ENCODE data around the gene SPTLC1. TPM values are rescaled to one million over a fixed set of nuclear protein-coding genes. Genes with fewer than 3 reads are reported as not detected.

SPTLC1 gene
- total RNA-seq, 4 donors from 2014 or later: 36.7 to 160 (median 112) TPM

GRCh38 chr9:92077888-92078287, 37.3 kb downstream of the SPTLC1 start:
- Histone ChIP-seq H3K36me3 (peaks cover 0 to 17% (median 2%) of the 10 kb centered on the region in 4 donors), H3K27ac (no peak overlapping the region), H3K27me3 (no peaks in the 10 kb centered on the region), H3K4me3 (no peak overlapping the region), H3K9me3 (no peaks in the 10 kb centered on the region), H3K4me1 (no peaks in the 10 kb centered on the region)
- in situ Hi-C loops (cut with MboI; ENCODE audit: low pct_ligation_motif_present in 1 of 4, low pct_unique_long_range_greater_than_20kb in 1 of 4, low sequenced_read_pairs in 3 of 4): no loop called here
- DNase-seq: no peak
- intact Hi-C loops (cut with DNase I; ENCODE audit: low total_unique reads): no loop called here
- TF ChIP-seq CTCF (IDR thresholded peaks at IDR 0.05): no peak
- no peak for TF ChIP-seq POLR2AphosphoS5 (IDR thresholded peaks at IDR 0.05)
- WGBS, 2 donors (ENCODE audit: low coverage in 1 of 2): 100% methylated on average over 1 of the region's 1 CpG

DNA sequence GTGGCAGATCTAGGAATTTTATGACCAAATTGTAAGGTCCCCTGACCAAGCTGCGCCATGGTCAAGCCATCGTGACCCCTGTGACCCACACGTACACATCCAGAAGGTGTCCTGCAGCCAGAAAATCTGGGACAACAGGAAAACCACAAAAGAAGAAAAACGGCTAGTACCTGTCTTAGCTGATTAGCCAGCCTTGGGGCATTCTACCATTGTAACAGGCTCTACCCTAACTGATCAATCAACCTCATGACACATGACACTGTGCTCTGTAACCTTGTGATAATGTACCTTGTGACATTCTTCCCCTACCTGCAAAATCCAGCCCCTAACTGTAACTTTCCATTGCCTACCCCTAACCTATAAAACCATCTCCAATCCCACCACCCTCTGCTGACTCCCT, 43.6 kb downstream of the SPTLC1 start:
- TF ChIP-seq CTCF (IDR thresholded peaks at IDR 0.05): no peak
- no peak for TF ChIP-seq POLR2AphosphoS5 (IDR thresholded peaks at IDR 0.05)
- no peak for TF ChIP-seq EP300 (IDR thresholded peaks at IDR 0.05; ENCODE audit: low read depth)
- no peak for TF ChIP-seq POLR2A (IDR thresholded peaks at IDR 0.05)
- intact Hi-C loops (cut with DNase I; ENCODE audit: low total_unique reads) (no loop called here), in situ Hi-C loops (cut with MboI; ENCODE audit: low pct_ligation_motif_present in 1 of 4, low pct_unique_long_range_greater_than_20kb in 1 of 4, low sequenced_read_pairs in 3 of 4) (no loop called here)
- no peak overlapping the region for H3K4me3 ChIP-seq
- DNase-seq: no peak
- H3K9me3 ChIP-seq: no peaks in the 10 kb centered on the region
- no peaks in the 10 kb centered on the region for H3K4me1 ChIP-seq
- no peak overlapping the region for H3K27ac ChIP-seq
- peaks cover 0 to 12% (median 4%) of the 10 kb centered on the region in 4 donors for H3K36me3 ChIP-seq
- 69 to 84% methylated on average over 2 to 4 of the region's 4 CpGs for WGBS, 2 donors (ENCODE audit: low coverage in 1 of 2)
- no peaks in the 10 kb centered on the region for H3K27me3 ChIP-seq

DNA sequence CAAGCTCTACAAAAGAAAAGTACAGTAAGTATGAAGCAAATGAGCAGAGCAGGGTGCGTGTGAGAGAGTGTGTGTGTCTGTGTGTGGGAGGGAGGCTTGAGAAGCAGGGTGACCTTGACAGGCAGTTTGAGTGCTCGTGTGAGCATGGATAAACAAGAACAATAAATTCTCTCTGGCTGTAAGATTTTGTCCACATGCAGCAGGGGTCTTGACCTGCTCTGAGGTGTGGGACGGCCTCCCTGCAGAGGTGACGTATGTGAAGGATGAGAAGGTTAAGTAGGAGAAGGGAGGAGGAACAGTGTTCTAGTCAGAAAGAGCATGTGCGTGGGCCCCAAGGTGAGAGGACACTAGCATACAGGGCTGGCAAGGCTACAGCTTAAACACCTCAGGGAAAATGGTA, 49.0 kb downstream of the SPTLC1 start:
- H3K9me3 ChIP-seq: peaks cover 21 to 22% of the 10 kb centered on the region in 2 donors
- in situ Hi-C loops (cut with MboI; ENCODE audit: low pct_ligation_motif_present in 1 of 4, low pct_unique_long_range_greater_than_20kb in 1 of 4, low sequenced_read_pairs in 3 of 4) (no loop called here), intact Hi-C loops (cut with DNase I; ENCODE audit: low total_unique reads) (no loop called here)
- DNase-seq: no peak
- 85 to 100% methylated on average over 3 to 5 of the region's 5 CpGs for WGBS, 2 donors (ENCODE audit: low coverage in 1 of 2)
- no peaks in the 10 kb centered on the region for H3K4me1 ChIP-seq
- no peak overlapping the region for H3K4me3 ChIP-seq
- no peaks in the 10 kb centered on the region for H3K27me3 ChIP-seq
- no peak for TF ChIP-seq CTCF (IDR thresholded peaks at IDR 0.05)
- no peak overlapping the region for H3K27ac ChIP-seq
- peaks cover 0 to 59% (median 23%) of the 10 kb centered on the region in 4 donors for H3K36me3 ChIP-seq

DNA sequence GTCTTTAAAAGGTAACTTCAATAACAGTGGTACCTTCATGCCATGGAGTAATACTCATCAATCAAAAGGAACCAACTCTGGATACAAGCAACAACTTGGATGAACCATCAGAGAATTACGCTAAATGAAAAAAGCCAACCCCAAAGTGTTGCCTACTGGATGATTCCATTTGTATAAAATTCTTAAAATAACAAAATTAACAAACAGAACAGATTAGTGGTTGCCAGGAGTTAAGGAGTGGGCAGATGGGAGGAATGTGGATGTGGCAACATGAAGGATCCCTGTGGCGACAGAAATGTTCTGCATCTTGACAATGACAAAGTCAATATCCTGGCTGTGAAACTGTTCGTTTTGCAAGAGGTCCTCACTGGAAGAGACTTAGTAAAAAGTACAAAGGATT, 50.5 kb downstream of the SPTLC1 start:
- WGBS, 2 donors (ENCODE audit: low coverage in 1 of 2): 93 to 94% methylated on average over 3 of the region's 3 CpGs
- H3K27me3 ChIP-seq: no peaks in the 10 kb centered on the region
- H3K4me3 ChIP-seq: no peak overlapping the region
- DNase-seq: no peak
- peaks cover 0 to 3% (median 2%) of the 10 kb centered on the region in 4 donors for H3K4me1 ChIP-seq
- peaks cover 22 to 26% of the 10 kb centered on the region in 2 donors for H3K9me3 ChIP-seq
- peaks cover 0 to 59% (median 25%) of the 10 kb centered on the region in 4 donors for H3K36me3 ChIP-seq
- H3K27ac ChIP-seq: no peak overlapping the region
- in situ Hi-C loops (cut with MboI; ENCODE audit: low pct_ligation_motif_present in 1 of 4, low pct_unique_long_range_greater_than_20kb in 1 of 4, low sequenced_read_pairs in 3 of 4) (no loop called here), intact Hi-C loops (cut with DNase I; ENCODE audit: low total_unique reads) (no loop called here)
- TF ChIP-seq POLR2A (IDR thresholded peaks at IDR 0.05) (no peak), CTCF (IDR thresholded peaks at IDR 0.05) (no peak), EP300 (IDR thresholded peaks at IDR 0.05; ENCODE audit: low read depth) (no peak), POLR2AphosphoS5 (IDR thresholded peaks at IDR 0.05) (no peak)
